Activated T-helper 9 cell treated with anti-CD3 and anti-CD28 coated beads, Interleukin-2, amount 50 U/mL, for 16 hours (primary cell): ENCODE measurements around the gene SLC35F5.
A peak's percentile ranks its signal among the peaks of the same experiment; 100 is the strongest.
"Not testable (repeated sequence)": the region's sequence is repeated elsewhere in the genome, so short reads cannot be mapped to it uniquely, and the experiment has no call there.

Experiments
- DNase-seq: peaks from one replicate; pipeline ENCODE4 v3.0.0-alpha.2; 2020; ENCODE audit warnings: low read depth

Gene SLC35F5, protein sequence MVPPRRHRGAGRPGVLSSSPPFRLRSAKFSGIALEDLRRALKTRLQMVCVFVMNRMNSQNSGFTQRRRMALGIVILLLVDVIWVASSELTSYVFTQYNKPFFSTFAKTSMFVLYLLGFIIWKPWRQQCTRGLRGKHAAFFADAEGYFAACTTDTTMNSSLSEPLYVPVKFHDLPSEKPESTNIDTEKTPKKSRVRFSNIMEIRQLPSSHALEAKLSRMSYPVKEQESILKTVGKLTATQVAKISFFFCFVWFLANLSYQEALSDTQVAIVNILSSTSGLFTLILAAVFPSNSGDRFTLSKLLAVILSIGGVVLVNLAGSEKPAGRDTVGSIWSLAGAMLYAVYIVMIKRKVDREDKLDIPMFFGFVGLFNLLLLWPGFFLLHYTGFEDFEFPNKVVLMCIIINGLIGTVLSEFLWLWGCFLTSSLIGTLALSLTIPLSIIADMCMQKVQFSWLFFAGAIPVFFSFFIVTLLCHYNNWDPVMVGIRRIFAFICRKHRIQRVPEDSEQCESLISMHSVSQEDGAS

DNA sequence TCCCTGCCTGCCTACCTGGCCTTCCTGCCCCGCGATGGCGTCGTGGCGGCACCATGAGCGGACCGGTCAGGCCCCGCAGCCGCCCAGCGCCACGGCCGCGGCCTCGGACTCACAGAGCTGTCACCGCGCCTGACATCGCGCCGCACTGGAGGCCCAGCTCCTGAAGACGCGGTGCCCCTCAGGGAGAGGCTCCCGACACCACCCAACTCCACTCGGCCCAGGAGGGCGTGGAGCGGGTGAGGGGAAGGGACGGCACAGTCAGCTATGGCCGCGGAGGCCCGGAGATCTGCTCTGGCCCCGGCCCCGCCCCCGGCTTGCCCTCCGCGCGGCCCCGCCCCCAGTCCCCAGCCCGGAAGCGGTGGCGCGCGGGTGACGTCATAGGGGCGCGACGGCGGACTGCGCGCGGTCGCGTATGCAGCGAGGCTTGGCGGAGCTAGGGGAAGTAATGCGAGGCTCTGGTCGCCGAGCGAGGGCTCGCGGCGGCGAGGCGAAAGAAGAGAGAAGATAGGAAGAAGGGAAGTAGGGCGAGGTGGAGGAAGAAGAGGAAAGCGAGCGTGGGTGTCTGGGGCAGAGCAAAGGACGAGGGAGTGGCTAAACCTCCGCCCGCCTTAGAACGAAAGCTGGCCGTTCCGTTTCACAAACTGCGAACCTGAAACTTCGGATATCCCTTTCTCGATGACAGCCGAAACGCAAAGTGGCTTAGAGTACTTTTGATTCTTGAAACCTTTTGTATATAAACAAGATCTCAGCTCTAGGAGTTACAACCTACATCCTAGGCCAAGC is at the start of gene SLC35F5:
Gene SLC35F5, minus strand, starts transcription at position 288 of the 783 bp plus-strand sequence. Its CDS starts 233 bp downstream, at position 55.
- peak; percentile 91 for DNase-seq

- no peak for DNase-seq
Measured at GRCh38 chr2:113799375-113799774, 42.9 kb upstream of the SLC35F5 start.

- no peak for DNase-seq
Measured at GRCh38 chr2:113797237-113797636, 40.8 kb upstream of the SLC35F5 start.

GRCh38 chr2:113796592-113797175 is 40.2 kb upstream of the SLC35F5 start:
- no peak for DNase-seq

- no peak for DNase-seq
Measured at GRCh38 chr2:113795405-113795920, 39.0 kb upstream of the SLC35F5 start.

DNA sequence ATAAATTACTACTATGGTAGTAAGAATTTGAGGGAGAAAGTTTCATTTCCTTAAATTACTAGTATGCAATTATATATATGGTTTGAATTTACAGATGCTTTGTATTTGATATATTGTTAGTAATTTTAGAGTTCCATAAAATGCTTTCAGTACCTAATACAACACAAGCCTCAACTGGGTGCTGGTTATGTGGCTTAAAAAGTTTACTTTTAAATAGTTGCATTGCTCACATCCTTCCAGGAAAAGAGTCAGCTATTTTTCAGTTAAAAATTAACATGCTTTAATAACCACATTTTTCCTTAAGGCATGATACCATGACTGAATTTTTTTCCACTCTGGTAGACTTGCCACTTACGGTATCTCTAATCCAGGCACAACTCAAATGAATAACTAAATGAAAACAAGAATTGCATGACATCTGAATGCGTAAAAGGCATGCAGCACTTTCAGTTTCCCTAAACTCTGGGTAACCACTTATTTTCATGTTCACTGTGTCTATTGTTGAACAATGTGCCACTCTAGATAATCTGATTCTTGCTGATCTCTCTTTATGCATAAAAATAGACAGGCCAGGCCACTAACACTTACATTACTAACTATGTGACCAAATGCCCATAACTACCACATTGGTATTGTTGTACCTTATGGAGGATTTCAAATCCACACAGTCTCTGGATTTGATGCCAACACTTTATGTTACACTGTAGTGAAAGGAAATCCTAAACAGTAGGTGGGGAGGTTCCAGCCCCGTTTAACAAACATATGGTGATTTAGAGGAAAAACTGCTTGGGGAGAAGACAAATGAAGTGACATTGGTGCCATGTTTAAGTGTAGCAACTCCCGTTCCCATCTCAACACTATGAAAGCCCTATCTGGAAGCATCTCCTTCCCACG is 35.5 kb upstream of the SLC35F5 start:
- no peak for DNase-seq

DNA sequence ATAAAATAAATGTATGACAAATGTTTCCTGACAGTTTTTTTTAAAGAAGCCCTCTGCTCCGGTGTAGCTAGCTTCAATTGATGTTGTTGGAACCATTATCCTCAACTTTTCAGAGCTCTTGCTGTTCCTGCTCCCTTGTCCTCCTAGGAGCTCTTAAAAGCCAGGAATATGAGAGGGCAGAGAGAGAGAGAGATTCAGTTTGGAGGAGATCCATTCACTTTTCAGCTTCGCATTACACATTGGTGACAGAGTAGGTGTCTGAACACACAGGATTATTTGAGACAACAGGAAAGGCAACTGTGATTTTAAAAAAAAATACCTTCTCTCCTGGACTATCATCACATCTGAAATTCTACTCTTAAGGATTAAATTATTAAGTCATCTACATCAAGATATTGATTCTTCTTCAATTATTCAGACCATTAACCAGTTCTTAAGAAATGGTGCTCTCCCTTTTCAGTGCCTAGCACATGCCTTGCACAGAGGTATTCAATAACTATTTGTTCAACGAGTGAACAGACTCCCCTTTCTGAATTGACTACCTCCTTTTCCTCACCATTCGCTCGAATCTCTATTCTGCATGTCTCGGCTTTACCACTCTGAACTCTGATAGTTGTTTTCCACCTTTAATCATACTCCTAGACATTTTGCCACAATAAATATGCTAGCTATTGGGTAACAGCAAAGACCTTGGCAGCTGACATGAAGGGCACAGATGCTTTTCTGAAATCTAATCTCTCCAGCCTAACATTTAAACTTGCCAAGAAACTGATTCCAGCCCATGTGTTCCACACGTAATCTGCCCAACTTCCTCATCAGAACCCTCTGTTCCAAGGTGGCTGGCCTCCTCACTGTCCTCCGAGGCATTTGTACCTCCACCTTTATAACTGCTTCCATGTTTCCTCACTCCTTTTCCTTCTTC is 28.6 kb upstream of the SLC35F5 start:
- no peak for DNase-seq

- no peak for DNase-seq
Measured at GRCh38 chr2:113780472-113780871, 24.0 kb upstream of the SLC35F5 start.

GRCh38 chr2:113777371-113777770 is 20.9 kb upstream of the SLC35F5 start:
- no peak for DNase-seq

DNA sequence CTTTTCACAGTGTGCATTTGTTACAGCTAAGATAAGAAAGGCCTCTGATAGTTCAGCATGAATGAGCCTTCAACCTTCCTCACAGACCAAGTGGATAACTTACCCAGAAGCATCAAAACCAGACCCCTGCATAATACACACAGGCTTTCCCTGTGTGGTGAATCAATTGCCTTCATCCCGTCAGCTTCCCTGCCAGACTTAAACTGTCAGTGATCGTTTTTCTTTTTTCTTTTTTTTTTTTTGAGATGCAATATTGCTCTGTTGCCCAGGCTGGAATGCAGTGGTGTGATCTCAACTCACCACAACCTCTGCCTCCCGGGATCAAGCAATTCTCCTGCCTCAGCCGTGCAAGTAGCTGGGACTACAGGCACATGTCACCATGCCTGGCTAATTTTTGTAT is 20.5 kb upstream of the SLC35F5 start:
- DNase-seq = no peak

DNA sequence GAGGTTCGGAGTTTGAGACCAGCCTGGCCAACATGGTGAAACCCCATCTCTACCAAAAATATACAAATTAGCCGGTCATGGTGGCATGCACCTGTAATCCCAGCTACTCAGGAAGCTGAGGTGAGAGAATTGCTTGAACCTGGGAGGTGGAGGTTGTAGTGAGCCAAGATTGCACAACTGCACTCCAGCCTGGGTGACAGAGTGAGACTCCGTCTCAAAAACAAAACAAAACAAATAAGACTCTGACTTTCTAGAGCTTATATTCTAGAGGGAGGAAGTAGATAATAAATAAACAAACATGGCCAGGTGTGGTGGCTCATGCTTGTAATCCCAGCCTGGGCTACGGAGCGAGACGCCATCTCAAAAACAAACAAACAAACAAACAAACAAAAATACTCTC is 18.2 kb upstream of the SLC35F5 start:
- DNase-seq = not testable (repeated sequence)

DNA sequence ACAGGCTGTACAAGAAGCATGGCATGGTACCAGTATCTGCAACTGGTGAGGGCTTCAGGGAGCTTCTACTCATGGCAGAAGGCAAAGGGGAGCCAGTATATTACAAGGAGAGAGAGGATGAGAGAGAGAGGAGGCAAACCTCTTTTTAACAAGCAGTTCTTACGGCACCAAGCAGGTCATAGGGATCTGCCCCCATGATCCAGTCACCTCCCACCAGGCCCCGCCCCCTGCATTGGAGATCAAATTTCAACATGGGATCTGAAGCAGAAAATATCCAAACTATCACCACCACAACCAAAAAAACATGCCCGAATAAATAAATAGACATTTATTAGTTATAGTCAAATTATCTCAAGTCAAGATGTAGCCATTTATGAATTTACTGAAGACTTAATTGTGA is 14.5 kb upstream of the SLC35F5 start:
- no peak for DNase-seq

DNA sequence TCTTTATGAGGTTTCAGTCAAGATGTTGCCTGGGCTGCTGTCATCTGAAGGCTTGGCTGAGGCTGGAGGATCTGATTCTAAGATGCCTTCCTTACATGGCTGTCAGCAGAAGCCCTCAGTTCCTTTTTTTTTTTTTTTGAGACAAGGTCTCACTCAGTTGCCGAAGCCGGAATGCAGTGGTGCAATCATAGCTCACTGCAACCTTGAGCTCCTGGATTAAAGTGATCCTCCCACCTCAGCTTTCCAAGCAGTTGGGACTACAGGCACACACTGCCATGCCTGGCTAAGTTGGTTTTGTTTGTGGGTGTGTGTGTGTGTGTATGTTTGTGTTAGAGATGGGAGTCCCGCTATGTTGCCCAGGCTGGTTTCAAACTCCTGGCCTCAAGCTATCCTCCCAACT is 13.1 kb upstream of the SLC35F5 start:
- DNase-seq = no peak

GRCh38 chr2:113768770-113769169 is 12.3 kb upstream of the SLC35F5 start:
- no peak for DNase-seq

- no peak for DNase-seq
Measured at GRCh38 chr2:113767811-113768460, 11.5 kb upstream of the SLC35F5 start.

DNA sequence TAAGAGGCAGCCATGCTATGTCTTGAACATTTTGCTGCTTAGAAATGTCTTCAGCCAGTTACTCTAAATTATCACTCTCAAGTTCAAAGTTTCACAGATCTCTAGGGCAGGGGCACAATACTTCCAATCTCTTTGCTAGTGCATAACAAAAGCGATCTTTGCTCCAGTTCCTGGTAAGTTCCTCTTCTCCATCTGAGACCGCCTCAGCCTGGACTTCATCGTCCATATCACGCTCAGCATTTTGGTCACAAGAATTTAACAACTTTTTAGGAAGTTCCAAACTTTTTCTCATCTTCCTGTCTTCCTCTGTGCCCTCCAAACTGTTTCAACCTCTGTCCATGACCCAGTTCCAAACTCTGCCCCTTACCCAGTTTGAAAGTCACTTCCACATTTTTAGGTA is 8.8 kb upstream of the SLC35F5 start:
- DNase-seq = no peak

DNA sequence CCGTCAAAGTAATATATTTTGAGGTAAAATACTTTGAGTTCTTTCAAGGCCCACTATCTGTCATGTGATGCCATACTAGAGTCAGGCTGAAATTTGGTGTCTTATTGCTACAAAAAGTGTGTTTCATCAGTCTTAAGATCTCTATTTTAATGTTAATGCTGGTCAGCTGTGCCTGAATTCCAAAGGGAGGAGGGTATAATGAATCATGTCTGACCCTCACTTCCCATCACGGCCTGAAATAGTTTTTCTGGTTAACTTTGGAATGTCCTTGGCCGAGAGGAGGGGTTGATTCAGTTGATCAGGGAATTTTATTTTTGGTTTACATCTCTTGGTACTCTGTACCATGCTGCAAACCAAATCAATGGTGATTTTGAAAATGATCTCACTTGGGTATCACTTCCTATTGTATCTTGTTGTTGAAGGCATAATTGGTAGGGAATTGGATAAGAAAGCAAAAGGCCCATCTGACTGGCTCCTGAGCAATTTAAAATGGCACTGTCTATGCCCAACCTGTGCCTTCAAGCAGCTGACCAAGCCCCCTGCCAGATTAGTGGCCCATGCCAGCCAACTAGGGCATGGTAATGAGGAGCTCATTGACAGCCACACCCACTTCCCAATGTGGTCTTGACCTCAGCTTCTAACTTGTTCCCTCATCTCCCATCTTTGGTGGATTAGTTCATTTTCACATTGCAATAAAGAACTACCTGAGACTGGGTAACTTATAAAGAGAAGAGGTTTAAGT is 6.1 kb upstream of the SLC35F5 start:
- no peak for DNase-seq

- no peak for DNase-seq
Measured at GRCh38 chr2:113760400-113760799, 4.0 kb upstream of the SLC35F5 start.

- DNase-seq = no peak
Measured at GRCh38 chr2:113757138-113757657, 756 bp upstream of the SLC35F5 start.
